Glutamatergic neuron (in vitro differentiated cells): ENCODE data around the gene RDH8. TPM values are rescaled to one million over a fixed set of nuclear protein-coding genes. Genes with fewer than 3 reads are reported as not detected.

ENCODE experiments used
- DNase-seq: peaks from one replicate; pipeline ENCODE4 v3.0.0; 2022
- H3K27ac Mint-ChIP-seq: one replicate; pipeline ENCODE4 v1.8.0; 2020; ENCODE audit warnings: mild to moderate bottlenecking, mixed read lengths, inconsistent platforms; ENCODE audit not compliant: unreplicated experiment
- H3K27me3 Mint-ChIP-seq: one replicate; pipeline ENCODE4 v1.8.0; 2020; ENCODE audit warnings: mild to moderate bottlenecking, moderate library complexity, mixed read lengths, inconsistent platforms; ENCODE audit not compliant: unreplicated experiment
- H3K36me3 Mint-ChIP-seq: one replicate; pipeline ENCODE4 v1.8.0; 2020; ENCODE audit warnings: mild to moderate bottlenecking, mixed read lengths, inconsistent platforms; ENCODE audit not compliant: unreplicated experiment
- H3K4me1 Mint-ChIP-seq: one replicate; pipeline ENCODE4 v1.8.0; 2020; ENCODE audit warnings: mild to moderate bottlenecking, low read depth, mixed read lengths, inconsistent platforms; ENCODE audit not compliant: unreplicated experiment
- H3K4me3 Mint-ChIP-seq: one replicate; pipeline ENCODE4 v1.8.0; 2020; ENCODE audit warnings: mild to moderate bottlenecking, mixed read lengths, inconsistent platforms; ENCODE audit not compliant: unreplicated experiment
- H3K9me3 Mint-ChIP-seq: one replicate; pipeline ENCODE4 v1.8.0; 2020; ENCODE audit warnings: mild to moderate bottlenecking, moderate library complexity, mixed read lengths, inconsistent platforms; ENCODE audit not compliant: unreplicated experiment
- total RNA-seq: library from RNA; stranded (reverse); fragmentation: NEBNext Ultra II Directional; extraction: Animal tissue kit (Norgen Biotek cat#: 25700); gene quantifications from one replicate; pipeline ENCODE4 v1.2.1, GENCODE V29; 2021; ENCODE audit not compliant: unreplicated experiment
- TF ChIP-seq, protein P1 (sequence below): fragments of 200-600 bp; sonication (generic); IDR thresholded peaks from one replicate; pipeline ENCODE4 v1.5.0; 2021; ENCODE audit not compliant: partially characterized antibody, unreplicated experiment

RDH8 gene
- total RNA-seq, 1 donor from 2014 or later: not detected

DNA sequence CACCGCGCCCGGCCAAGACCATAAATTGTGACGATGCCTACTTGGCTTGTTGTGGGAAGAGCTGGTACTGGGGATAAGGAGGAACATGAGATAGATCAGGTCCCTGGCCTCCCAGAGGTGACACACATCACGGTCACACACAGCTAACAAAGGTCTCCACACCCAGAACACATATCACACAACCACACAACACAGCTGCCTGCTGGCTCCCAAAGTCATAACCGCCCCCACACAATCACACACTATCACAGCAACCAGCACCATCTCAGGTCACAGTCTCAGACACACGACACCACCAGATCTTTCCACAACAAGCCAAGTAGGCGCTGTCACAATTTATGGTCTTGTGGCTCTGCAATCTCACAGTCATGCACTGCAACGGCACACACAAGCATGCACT lies 8.7 kb upstream of the RDH8 start:
- no peak overlapping the region for H3K27ac Mint-ChIP-seq
- TF ChIP-seq, protein P1, sequence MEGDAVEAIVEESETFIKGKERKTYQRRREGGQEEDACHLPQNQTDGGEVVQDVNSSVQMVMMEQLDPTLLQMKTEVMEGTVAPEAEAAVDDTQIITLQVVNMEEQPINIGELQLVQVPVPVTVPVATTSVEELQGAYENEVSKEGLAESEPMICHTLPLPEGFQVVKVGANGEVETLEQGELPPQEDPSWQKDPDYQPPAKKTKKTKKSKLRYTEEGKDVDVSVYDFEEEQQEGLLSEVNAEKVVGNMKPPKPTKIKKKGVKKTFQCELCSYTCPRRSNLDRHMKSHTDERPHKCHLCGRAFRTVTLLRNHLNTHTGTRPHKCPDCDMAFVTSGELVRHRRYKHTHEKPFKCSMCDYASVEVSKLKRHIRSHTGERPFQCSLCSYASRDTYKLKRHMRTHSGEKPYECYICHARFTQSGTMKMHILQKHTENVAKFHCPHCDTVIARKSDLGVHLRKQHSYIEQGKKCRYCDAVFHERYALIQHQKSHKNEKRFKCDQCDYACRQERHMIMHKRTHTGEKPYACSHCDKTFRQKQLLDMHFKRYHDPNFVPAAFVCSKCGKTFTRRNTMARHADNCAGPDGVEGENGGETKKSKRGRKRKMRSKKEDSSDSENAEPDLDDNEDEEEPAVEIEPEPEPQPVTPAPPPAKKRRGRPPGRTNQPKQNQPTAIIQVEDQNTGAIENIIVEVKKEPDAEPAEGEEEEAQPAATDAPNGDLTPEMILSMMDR: no peak
- peaks cover 17% of the 10 kb centered on the region for H3K9me3 Mint-ChIP-seq
- H3K4me1 Mint-ChIP-seq: peaks cover 7% of the 10 kb centered on the region
- H3K36me3 Mint-ChIP-seq: peaks cover 6% of the 10 kb centered on the region
- H3K27me3 Mint-ChIP-seq: peaks cover 21% of the 10 kb centered on the region
- no peak for DNase-seq
- H3K4me3 Mint-ChIP-seq: no peak overlapping the region

DNA sequence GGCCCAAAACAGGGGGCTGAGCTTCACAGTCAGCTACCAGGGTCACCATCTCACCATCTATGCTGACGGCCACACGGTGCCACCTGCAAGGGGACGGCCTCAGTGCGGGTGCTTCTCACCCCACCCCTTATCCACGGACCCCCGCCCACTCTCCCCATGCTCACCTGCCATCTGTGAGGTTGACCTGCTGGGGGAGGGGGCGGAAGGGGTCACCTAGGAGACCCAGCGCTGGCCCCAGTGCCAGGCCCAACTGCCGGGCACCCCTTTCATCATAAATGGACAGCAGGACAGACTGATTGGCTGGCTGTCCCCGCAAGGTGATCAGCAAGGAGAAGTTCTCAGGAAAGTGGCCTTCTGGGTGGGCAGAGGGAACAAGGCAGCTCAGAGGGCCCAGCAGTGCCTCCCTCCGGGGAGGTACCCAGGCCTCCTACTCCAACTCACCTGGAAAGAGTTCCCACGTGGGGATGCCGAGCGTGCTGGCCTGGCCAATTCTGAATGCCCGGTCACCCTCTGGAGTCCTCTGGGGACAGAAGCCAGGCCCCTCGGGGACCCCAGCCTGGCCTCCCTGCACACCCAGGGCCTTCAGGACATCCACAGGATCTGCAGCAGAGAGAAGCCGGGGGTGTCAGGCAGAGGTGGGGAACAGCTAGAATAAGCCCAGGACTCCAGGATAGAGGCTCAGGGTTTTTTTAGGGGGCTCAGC lies 7.5 kb upstream of the RDH8 start:
- Mint-ChIP-seq H3K36me3 (peaks cover 10% of the 10 kb centered on the region), H3K4me3 (no peak overlapping the region), H3K27me3 (peaks cover 27% of the 10 kb centered on the region), H3K4me1 (peaks cover 10% of the 10 kb centered on the region), H3K9me3 (peaks cover 16% of the 10 kb centered on the region), H3K27ac (no peak overlapping the region)
- DNase-seq: no peak
- TF ChIP-seq, protein P1: no peak

DNA sequence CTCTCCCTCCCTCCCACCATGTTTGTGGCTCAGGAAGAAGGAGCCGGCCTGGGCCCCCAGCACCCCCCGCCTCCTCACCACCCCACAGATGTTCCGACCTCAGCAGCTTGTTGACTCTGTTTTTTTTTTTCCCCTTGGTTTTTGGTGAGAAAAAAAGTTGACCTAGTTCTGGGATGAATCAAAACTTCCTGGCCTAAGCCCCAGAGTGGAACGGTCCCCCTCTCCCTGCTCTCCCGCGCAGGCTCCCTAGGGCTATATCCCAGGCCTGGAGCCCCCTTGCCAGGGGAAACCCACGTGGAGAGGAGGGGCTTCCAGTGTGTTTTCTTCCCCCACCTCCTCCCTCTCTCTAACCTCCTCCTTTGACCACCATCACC lies 7.0 kb upstream of the RDH8 start:
- Mint-ChIP-seq H3K36me3 (peaks cover 10% of the 10 kb centered on the region), H3K4me3 (no peak overlapping the region), H3K9me3 (peaks cover 20% of the 10 kb centered on the region), H3K27me3 (peaks cover 31% of the 10 kb centered on the region), H3K4me1 (peaks cover 10% of the 10 kb centered on the region), H3K27ac (no peak overlapping the region)
- DNase-seq: no peak
- TF ChIP-seq, protein P1: no peak

DNA sequence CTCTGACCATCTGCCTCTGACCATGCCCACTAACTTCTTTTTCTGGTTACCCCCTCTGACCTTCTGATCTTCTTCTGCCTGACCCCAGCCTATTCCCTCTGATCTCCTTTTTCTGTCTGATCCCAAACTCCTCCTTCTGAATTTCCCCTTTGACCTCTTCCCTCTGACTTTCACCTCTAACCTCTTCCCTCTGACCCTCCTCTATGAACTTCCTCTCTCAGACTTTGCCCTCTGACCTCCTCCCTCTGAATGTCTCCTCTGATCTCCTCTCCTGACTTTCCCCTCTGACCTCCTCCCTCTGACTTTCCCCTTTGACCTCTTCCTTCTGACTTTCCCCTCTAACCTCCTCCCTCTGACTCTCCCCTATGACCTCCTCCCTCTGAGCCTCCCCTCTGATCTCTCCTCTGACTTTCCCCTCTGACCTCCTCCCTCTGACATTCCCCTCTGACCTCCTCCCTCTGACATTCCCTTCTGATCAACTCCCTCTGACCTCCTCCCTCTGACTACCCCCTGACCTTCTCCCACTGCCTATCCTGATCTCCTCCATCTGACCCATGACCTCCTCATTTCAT lies 6.4 kb upstream of the RDH8 start:
- TF ChIP-seq, protein P1: no peak
- Mint-ChIP-seq H3K4me3 (no peak overlapping the region), H3K27ac (no peak overlapping the region), H3K36me3 (peaks cover 10% of the 10 kb centered on the region), H3K4me1 (peaks cover 10% of the 10 kb centered on the region), H3K27me3 (peaks cover 32% of the 10 kb centered on the region), H3K9me3 (peaks cover 20% of the 10 kb centered on the region)
- DNase-seq: no peak

DNA sequence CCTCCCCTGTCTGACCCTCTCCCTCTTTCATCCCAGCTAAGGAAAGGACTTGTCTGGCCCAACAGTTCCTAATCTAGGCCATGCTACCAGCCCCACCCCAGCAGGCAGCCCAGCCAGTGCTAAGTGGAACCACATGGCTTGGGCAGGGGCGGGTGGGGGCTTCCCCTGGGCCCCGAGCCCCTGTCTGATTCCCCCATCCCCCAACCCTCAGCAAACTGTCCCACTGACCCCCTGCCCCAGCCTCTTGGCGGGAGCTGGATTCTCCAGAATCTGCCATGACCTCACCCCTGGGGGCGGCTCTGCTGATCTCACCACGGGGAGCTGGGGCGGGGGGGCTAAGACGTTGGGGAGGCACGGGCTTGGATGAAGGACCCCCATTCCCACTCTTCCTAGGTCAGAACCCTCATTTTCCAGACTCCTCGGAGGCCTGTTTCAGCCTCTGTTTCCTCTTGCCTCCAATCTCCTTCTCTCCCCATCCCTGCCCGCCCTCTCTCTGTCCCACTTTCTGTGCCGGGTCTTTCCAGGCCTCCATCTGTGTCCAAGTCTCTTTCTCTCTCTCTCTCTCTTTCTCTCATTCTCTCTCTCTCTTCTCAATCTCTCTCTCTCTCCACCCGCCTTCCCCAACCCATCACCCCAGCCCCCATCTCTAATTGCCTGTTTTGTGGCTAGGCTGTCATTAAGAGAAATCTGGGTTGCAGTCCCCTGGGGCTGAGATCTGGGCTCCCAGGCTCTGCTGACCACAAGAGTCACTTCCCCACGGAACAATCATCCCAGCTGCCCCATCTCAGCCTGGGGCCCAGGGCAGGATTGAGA lies 5.7 kb upstream of the RDH8 start:
- TF ChIP-seq, protein P1: no peak
- peaks cover 35% of the 10 kb centered on the region for H3K27me3 Mint-ChIP-seq
- H3K9me3 Mint-ChIP-seq: peaks cover 22% of the 10 kb centered on the region
- peaks cover 6% of the 10 kb centered on the region for H3K36me3 Mint-ChIP-seq
- H3K27ac Mint-ChIP-seq: no peak overlapping the region
- peaks cover 10% of the 10 kb centered on the region for H3K4me1 Mint-ChIP-seq
- no peak for DNase-seq
- H3K4me3 Mint-ChIP-seq: no peak overlapping the region
